Measurements from ENCODE around the gene DPP6.

GRCh38 chr7:154373956-154374355, 321.8 kb downstream of the DPP6 start:
- TF ChIP-seq CTCF (IDR thresholded peaks at IDR 0.05 in 8 of 11, conservative IDR thresholded peaks at IDR 0.05 in 3 of 11) (no peak), POLR2A (IDR thresholded peaks at IDR 0.05) (no peak)
